ENCODE measurements around the gene KCNMA1. TPM values are rescaled to one million over a fixed set of nuclear protein-coding genes. Genes with fewer than 3 reads are reported as not detected.

The KCNMA1 gene
- polyA plus RNA-seq, 1 of the 3 experiments (the other 2 are of a cell fraction), result 107 TPM

- Histone ChIP-seq H3F3A (replicated peaks; ENCODE audit: insufficient read depth) (no peaks in the 10 kb centered on the region), H3K27ac (ENCODE audit: low read depth in 2 of 2, low read length in 1 of 2) (no peak overlapping the region), H3K4me3 (ENCODE audit: low read depth in 2 of 2, low read length in 1 of 2) (peak overlapping the region; percentile 81 to 84), H3K36me3 (replicated peaks in 1 of 2; ENCODE audit: control insufficient read depth in 1 of 2, insufficient read depth in 2 of 2, low read length in 1 of 2) (peaks cover 0 to 9% of the 10 kb centered on the region in 2 experiments), H3K4me2 (peak overlapping the region; percentile 95), H3K79me2 (ENCODE audit: insufficient read depth) (peaks cover 52% of the 10 kb centered on the region), H3K4me1 (ENCODE audit: control insufficient read depth in 1 of 2, insufficient read depth in 2 of 2, low read depth in 1 of 2, low read length in 1 of 2) (peaks cover 0 to 16% of the 10 kb centered on the region in 2 experiments; a peak in 2 of 4 replicates), H3K27me3 (ENCODE audit: insufficient read depth) (no peaks in the 10 kb centered on the region), H2AFZ (ENCODE audit: low read depth) (peak overlapping the region; percentile 65; the same call in 1 of the 2 replicates), H3K9me3 (no peaks in the 10 kb centered on the region), H3K9me2 (no peaks in the 10 kb centered on the region), H3K9ac (peak overlapping the region; percentile 68), H4K20me1 (ENCODE audit: insufficient read depth) (no peaks in the 10 kb centered on the region)
- WGBS (ENCODE audit: low lambda C conversion rate), result 34% methylated on average over 31 of the region's 41 CpGs
- DNase-seq, result no peak
- TF ChIP-seq IRF3 (IDR thresholded peaks at IDR 0.05; ENCODE audit: low read depth, low read length) (no peak), FOSL2 (IDR thresholded peaks at IDR 0.05; ENCODE audit: borderline replicate concordance, low read depth) (no peak), CHD2 (IDR thresholded peaks at IDR 0.05; ENCODE audit: low read length, partially characterized antibody) (no peak), RCOR1 (IDR thresholded peaks at IDR 0.05; ENCODE audit: low read length) (no peak), POLR2AphosphoS5 (IDR thresholded peaks at IDR 0.05; ENCODE audit: low read depth, low read length) (no peak), SIN3A (IDR thresholded peaks at IDR 0.05; ENCODE audit: borderline replicate concordance, low read depth, low read length) (no peak), EZH2phosphoT487 (IDR thresholded peaks at IDR 0.05; ENCODE audit: borderline replicate concordance, low read depth) (no peak), RAD21 (IDR thresholded peaks at IDR 0.05; ENCODE audit: low read length) (no peak), YY1 (IDR thresholded peaks at IDR 0.05; ENCODE audit: low read depth) (no peak), MXI1 (IDR thresholded peaks at IDR 0.05; ENCODE audit: low read depth, low read length) (no peak), TAF1 (IDR thresholded peaks at IDR 0.05; ENCODE audit: borderline replicate concordance, low read depth, low read length) (no peak), TCF12 (IDR thresholded peaks at IDR 0.05) (no peak), MAX (IDR thresholded peaks at IDR 0.05; ENCODE audit: low read depth) (no peak), GABPA (IDR thresholded peaks at IDR 0.05; ENCODE audit: low read depth) (no peak), RXRA (IDR thresholded peaks at IDR 0.05; ENCODE audit: borderline replicate concordance, low read depth) (no peak), FOXJ3 (CRISPR knock-in tag; IDR thresholded peaks at IDR 0.05) (no peak), RFX5 (IDR thresholded peaks at IDR 0.05; ENCODE audit: low read length) (no peak), GATA2 (CRISPR knock-in tag; IDR thresholded peaks at IDR 0.05) (no peak)
- ChIA-PET POLR2A (no interaction called here), CTCF (interaction anchor here (0.8 to 21.3 kb wide), 5 partner anchors 9 to 468 kb away, joined by 3 to 513 read pairs (median 3); no protein-coding TSS in a partner anchor)
Measured at GRCh38 chr10:77636282-77636966, 1.2 kb downstream of the KCNMA1 start.

Measured in SK-N-SH (cell line).